Activated CD4-positive, alpha-beta T cell treated with anti-CD3 and anti-CD28 coated beads, Interleukin-2, amount 50 U/mL, for 1 hour (primary cell): Measurements from ENCODE around the gene GTPBP4.
"Not testable (repeated sequence)": the region's sequence is repeated elsewhere in the genome, so short reads cannot be mapped to it uniquely, and the experiment has no call there.

Experiments used
- DNase-seq: peaks from one replicate; pipeline ENCODE4 v3.0.0-alpha.2; 2020

GTPBP4 gene

GRCh38 chr10:992871-993270, 4.6 kb downstream of the GTPBP4 start:
- DNase-seq = no peak

- DNase-seq = no peak
Measured at GRCh38 chr10:994836-995558, 6.8 kb downstream of the GTPBP4 start.

GRCh38 chr10:995559-995926, 7.3 kb downstream of the GTPBP4 start:
- DNase-seq = no peak

DNA sequence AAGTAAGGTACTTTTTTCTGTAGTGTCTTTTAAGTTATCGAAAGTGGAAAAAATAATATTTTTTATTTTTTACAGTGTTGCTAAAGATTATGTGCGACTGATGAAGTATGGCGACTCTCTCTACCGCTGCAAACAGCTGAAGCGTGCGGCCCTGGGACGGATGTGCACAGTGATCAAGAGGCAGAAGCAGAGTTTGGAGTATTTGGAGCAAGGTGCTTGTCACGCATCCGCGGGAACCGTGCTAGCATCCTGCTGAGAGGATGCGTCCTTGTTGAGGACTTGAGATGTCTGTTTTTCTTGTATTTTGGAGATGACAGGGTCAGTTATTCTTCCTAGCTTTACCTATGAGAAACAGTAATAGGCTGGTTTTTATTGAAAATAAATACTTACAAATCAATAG, 7.8 kb downstream of the GTPBP4 start:
- DNase-seq = no peak

- DNase-seq = no peak
Measured at GRCh38 chr10:997266-998022, 9.2 kb downstream of the GTPBP4 start.

DNA sequence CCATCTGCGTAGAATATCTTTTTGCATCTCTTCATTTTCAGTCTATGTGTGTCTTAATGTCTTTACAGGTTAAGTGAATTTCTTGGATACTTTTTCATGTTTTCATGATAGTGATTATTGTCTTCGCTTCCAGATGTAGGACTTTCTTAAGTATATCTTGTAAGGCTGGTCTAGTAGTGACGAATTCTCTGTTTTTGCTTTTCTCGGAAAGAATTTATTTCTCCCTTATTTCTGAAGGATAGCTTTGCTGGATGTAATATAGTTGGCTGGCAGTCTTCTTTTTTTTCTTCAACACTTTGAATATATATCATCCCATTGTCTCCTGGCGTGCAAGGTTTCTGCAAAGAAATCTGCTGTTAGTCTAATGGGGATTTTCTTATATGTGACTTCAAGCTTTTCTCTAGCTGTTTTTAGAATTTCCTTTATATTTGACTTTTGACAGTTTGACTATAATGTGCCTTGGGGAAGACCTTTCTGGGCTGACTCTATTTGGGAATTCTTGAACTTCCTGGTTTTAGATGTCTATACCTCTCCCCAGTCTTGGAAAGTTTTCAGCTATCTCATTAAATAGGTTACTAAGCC, 14.3 kb downstream of the GTPBP4 start:
- no peak for DNase-seq

DNA sequence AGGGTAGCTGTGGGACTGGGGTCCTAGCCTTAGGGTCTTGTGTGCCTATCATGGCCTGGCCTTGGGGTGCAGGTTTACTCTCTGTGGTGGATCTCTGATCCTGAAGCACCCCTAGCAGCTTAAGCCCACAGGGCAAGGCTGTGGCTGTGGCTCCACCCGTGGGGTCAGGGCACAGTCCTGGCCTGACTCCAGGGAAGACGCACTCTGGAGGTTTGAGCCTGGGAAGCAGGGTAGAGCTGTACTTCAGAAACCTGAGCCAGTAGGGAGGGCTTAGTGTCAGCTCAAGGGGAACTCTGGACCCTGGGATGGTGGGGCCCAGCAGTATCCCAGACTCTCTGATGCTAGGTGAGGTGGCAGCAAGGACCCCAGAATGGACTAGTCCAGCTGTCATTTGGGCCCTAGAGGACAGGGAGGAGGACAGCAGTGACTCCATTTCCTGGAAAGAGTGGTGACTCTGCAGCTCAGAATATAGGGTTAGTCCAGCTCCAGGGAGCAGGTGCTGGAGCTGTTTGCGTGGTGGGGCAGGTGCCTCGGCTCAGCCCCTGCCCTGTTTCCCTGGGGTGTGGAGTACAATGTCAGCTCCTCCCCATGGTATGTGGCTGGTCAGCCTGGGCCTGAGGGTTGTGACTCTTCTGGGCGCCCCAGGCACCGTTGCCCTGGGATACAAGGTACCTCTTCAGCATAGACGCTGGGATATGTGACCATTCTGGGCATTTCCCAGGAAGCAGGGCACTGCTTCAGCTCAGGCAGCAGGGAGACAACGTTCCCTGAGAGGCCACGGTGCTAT, 15.8 kb downstream of the GTPBP4 start:
- DNase-seq = no peak

DNA sequence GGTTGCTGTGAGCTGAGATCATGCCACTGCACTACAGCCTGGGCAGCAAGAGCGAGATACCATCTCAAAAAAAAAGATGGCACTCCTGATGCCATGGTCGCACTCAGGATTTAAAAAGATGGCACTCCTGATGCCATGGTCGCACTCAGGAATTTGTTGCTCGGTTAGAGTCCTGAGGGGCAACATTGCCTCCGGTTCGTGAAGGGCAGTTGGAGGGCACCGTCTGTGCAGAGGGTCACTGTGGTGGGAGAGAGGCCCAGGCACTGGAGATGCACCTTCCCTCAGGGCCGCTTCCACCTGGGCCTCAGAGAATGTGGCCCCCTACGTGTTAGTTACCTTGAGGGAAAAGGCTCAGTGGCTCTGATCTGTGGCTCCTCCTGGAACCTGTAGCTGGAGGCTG, 18.3 kb downstream of the GTPBP4 start:
- no peak for DNase-seq

DNA sequence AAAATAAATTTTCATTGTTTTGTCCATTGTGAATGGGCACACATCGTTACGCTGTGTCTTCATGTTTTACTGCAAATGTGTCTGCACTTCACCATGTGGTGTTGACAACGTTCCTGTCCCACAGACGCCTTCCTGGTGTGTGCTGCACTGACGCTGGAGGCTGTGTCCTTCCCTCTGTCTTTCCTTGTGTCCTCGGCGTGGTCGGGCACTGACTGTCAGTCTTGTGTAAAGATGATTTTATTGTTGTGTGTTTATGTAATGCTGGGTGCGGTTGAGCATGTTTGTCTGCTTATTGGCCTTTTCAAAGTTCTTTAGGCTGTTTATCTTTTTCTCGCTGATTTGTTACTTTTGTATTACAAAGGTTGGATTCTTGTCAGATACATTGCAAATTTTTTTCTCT, 19.3 kb downstream of the GTPBP4 start:
- no peak for DNase-seq

GRCh38 chr10:1009071-1009494, 20.8 kb downstream of the GTPBP4 start:
- DNase-seq = no peak

GRCh38 chr10:1009947-1010346, 21.7 kb downstream of the GTPBP4 start:
- not testable (repeated sequence) for DNase-seq

DNA sequence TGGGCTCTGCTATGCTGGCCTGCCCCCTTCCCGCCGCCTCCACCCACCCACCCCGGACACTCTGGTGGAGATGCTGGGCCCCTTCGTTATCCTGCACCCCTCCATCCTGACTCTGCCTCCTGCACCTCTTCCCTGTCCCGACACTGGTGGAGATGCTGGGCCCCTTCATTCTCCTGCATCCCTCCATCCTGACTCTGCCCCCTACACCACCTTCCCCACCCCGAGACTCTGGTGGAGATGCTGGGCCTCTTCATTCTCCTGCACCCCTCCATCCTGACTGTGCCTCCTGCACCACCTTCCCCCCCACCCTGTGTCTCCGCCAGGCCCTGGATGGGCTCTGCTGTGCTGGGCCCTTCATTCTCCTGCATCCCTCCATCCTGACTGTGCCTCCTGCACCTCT, 22.5 kb downstream of the GTPBP4 start:
- DNase-seq = no peak

DNA sequence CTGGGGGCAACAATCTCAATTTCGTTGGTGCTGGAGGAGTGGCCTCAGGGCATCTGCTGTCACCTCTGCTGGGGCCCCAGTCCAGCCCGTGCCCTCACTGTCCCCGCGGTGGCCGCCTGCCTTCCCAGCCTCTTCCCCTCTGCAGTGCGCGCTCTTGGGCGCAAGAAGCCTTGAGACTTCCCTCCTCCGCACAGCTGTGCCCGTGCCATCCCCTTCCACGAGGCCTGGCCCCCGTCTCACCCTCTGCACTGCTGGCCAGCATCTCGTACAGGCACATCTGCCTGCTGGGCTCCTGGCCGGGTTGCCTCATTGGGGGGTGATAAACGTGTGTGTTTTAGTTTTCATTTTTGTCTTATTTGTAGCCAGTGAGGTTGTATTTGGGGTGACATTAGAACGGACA, 23.5 kb downstream of the GTPBP4 start:
- DNase-seq = no peak

DNA sequence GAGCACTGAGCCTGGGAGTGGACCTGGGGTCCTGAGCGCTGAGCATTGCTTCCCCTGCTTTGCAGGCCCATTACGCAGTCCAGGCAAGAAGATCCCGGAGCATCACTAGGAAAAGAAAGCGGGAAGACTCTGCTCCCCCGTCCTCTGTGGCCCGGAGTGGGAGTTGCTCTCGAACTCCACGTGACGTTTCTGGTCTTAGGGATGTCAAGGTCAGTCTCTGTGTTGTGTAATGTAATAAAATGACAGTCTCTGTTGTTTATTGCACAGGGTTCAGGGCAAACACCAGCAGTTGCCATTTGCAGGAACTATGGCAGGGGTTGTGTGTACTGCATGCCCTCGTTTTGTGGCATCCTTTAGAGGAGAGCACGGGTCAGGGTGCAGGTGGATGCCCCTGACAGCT, 27.5 kb downstream of the GTPBP4 start:
- no peak for DNase-seq

GRCh38 chr10:1019362-1019761, 31.1 kb downstream of the GTPBP4 start:
- no peak for DNase-seq

DNA sequence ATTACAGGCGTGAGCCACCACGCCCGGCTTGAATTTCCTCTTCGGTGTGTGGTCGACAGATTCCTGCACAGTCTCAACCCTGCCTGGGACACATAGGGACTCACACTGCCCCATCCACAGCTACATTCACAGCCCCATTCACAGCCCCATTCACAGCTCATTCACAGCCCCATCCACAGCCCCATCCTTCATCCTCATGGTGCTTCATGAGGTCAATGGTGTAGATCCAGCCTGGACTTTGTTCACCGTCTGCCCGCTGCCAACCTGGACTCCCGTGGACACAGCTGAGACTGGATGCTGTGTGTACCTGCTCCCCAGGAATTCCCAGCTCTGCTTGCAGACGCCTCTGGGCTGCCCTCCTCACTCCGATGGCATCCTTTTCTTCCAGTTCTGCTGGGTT, 32.2 kb downstream of the GTPBP4 start:
- DNase-seq = no peak

- no peak for DNase-seq
Measured at GRCh38 chr10:1020958-1021357, 32.7 kb downstream of the GTPBP4 start.

DNA sequence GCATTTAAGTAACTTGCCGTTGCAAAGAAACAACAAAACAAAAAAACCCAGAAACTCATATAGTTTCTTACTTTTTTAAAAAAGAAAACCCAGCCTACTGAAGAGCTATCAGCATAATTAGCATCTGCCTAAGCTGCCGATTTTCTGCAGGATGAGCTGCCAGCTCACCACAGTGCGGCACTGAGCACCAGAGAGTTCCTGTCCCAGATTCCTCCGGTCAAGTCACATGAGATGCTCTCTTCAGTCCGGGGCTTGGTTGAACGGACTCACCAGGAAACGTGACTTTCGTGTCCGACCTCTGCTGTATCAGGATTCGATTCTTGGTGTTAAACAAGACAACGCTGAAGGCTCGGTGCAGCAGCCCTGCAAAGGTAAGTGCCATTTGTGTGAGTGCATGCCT, 34.2 kb downstream of the GTPBP4 start:
- no peak for DNase-seq

DNA sequence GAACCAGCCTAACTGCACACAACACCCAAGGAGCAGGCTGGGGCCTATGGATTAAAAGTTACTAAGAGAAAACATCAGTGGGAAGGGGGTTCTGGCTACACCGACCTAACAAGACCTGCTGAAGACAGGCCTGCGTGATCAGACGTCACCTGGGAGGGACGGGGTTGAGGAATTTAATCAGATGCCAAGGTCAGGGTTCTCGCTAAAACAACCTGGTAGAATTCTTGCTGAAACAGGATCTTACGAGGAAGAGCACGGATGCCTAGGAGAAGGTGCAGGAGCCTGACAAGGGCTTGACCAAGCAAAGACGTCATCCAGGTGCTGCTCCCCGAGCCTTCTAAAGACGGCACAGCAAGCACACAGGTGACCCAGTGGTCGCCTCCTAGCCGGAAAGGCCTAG, 35.9 kb downstream of the GTPBP4 start:
- DNase-seq = no peak

- no peak for DNase-seq
Measured at GRCh38 chr10:1025683-1026082, 37.4 kb downstream of the GTPBP4 start, which contains the start of gene IDI2. Gene IDI2, minus strand, starts transcription at chr10:1025859. Its CDS starts 1,136 bp downstream, at chr10:1024723.

GRCh38 chr10:1026578-1026977, 38.3 kb downstream of the GTPBP4 start:
- DNase-seq = no peak

- DNase-seq = no peak
Measured at GRCh38 chr10:1029838-1030237, 41.6 kb downstream of the GTPBP4 start.

- no peak for DNase-seq
Measured at GRCh38 chr10:1033601-1034000, 45.4 kb downstream of the GTPBP4 start.
